ENCODE results near the gene R3HDM1.
A peak's percentile ranks its signal among the peaks of the same experiment; 100 is the strongest.

The R3HDM1 gene

GRCh38 chr2:135587958-135588357 lies 56.7 kb downstream of the R3HDM1 start:
- TF ChIP-seq CTCF (IDR thresholded peaks at IDR 0.05; ENCODE audit: insufficient read depth, low read depth, low read length, missing control alignments) = no peak
- no peak for DNase-seq (ENCODE audit: low read depth)
- H3K4me3 ChIP-seq (ENCODE audit: low read length) = no peak overlapping the region

GRCh38 chr2:135590619-135591260 lies 59.5 kb downstream of the R3HDM1 start:
- no peak for DNase-seq (ENCODE audit: low read depth)
- H3K4me3 ChIP-seq (ENCODE audit: low read length) = no peak overlapping the region
- TF ChIP-seq CTCF (IDR thresholded peaks at IDR 0.05; ENCODE audit: insufficient read depth, low read depth, low read length, missing control alignments) = no peak

- no peak for TF ChIP-seq CTCF (IDR thresholded peaks at IDR 0.05; ENCODE audit: insufficient read depth, low read depth, low read length, missing control alignments)
- no peak overlapping the region for H3K4me3 ChIP-seq (ENCODE audit: low read length)
- no peak for DNase-seq (ENCODE audit: low read depth)
Observed at GRCh38 chr2:135600915-135601314, 69.6 kb downstream of the R3HDM1 start.

- peak; percentile 42 for DNase-seq (ENCODE audit: low read depth)
- no peak overlapping the region for H3K4me3 ChIP-seq (ENCODE audit: low read length)
- TF ChIP-seq CTCF (IDR thresholded peaks at IDR 0.05; ENCODE audit: insufficient read depth, low read depth, low read length, missing control alignments) = no peak
Observed at GRCh38 chr2:135603543-135603942, 72.3 kb downstream of the R3HDM1 start.

GRCh38 chr2:135607561-135607960 lies 76.3 kb downstream of the R3HDM1 start:
- H3K4me3 ChIP-seq (ENCODE audit: low read length) = no peak overlapping the region
- TF ChIP-seq CTCF (IDR thresholded peaks at IDR 0.05; ENCODE audit: insufficient read depth, low read depth, low read length, missing control alignments) = no peak
- no peak for DNase-seq (ENCODE audit: low read depth)

- no peak for DNase-seq (ENCODE audit: low read depth)
- no peak for TF ChIP-seq CTCF (IDR thresholded peaks at IDR 0.05; ENCODE audit: insufficient read depth, low read depth, low read length, missing control alignments)
- H3K4me3 ChIP-seq (ENCODE audit: low read length) = no peak overlapping the region
Observed at GRCh38 chr2:135612319-135612718, 81.0 kb downstream of the R3HDM1 start.

GRCh38 chr2:135615404-135615803 lies 84.1 kb downstream of the R3HDM1 start:
- DNase-seq (ENCODE audit: low read depth) = no peak
- no peak overlapping the region for H3K4me3 ChIP-seq (ENCODE audit: low read length)
- no peak for TF ChIP-seq CTCF (IDR thresholded peaks at IDR 0.05; ENCODE audit: insufficient read depth, low read depth, low read length, missing control alignments)

All from epithelial cell of esophagus (primary cell).